GM23248 (cell line): ENCODE data around the gene FUBP1.

Experiments
- EZH2 ChIP-seq: fragments of 200-600 bp; sonication (generic); IDR thresholded peaks from 2 replicates; pipeline ENCODE4 v1.6.1; 2018; ENCODE audit warnings: antibody characterized with exemption, mild to moderate bottlenecking; ENCODE audit not compliant: insufficient read depth, poor library complexity, severe bottlenecking
- EZH2phosphoT487 ChIP-seq: fragments of 200-600 bp; sonication (generic); IDR thresholded peaks from 2 replicates; pipeline ENCODE4 v1.6.1; 2018; ENCODE audit warnings: antibody characterized with exemption, moderate library complexity, mild to moderate bottlenecking, low read depth; ENCODE audit not compliant: insufficient read depth

- TF ChIP-seq EZH2 = no peak
- no peak for TF ChIP-seq EZH2phosphoT487
Measured at GRCh38 chr1:77927414-77927813, 51.5 kb downstream of the FUBP1 start.
